EL (cell line): ENCODE measurements around the gene SIL1.
"Not testable (repeated sequence)": the region's sequence is repeated elsewhere in the genome, so short reads cannot be mapped to it uniquely, and the experiment has no call there.

ENCODE experiments used
- DNase-seq: peaks from one replicate; pipeline ENCODE4 v3.0.0-alpha.2; 2016

Gene SIL1

GRCh38 chr5:139197710-139198669 is at the start of gene SIL1:
Gene SIL1, minus strand, starts transcription at chr5:139198368. Its CDS starts 70,525 bp downstream, at chr5:139127843.
- peak; percentile 95 for DNase-seq

GRCh38 chr5:139246394-139246793 is 48.2 kb upstream of the SIL1 start:
- DNase-seq, result peak; percentile 84

GRCh38 chr5:139245637-139246339 is 47.6 kb upstream of the SIL1 start:
- DNase-seq, result peak; percentile 16

DNA sequence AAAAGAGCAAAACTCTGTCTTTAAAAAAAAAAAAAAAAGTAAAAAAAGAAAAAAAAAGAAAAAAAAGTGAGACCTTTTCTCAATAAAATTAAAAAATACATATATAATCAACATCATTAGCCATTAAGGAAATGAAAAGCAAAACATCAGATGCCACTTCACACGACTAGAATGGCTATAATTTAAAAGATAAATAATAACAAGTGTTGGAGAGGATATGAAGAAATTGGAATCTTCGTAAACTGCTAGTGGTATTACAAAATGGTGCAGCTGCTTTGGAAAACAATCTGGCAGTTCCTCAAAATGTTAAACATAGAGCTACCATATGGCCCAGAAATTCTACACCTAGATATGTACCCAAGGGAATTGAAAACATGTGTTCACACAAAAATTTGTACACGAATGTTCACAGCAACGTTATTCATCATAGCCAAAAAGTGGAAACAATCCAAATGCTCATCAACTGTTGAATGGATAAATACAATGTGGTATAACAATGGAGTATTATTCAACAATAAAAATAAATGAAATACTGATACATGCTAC is 45.3 kb upstream of the SIL1 start:
- no peak for DNase-seq

- no peak for DNase-seq
Measured at GRCh38 chr5:139241139-139241538, 43.0 kb upstream of the SIL1 start.

GRCh38 chr5:139236479-139236878 is 38.3 kb upstream of the SIL1 start:
- DNase-seq, result no peak

GRCh38 chr5:139232147-139232724 is 34.1 kb upstream of the SIL1 start:
- DNase-seq, result no peak

- no peak for DNase-seq
Measured at GRCh38 chr5:139228201-139228803, 30.1 kb upstream of the SIL1 start.

DNA sequence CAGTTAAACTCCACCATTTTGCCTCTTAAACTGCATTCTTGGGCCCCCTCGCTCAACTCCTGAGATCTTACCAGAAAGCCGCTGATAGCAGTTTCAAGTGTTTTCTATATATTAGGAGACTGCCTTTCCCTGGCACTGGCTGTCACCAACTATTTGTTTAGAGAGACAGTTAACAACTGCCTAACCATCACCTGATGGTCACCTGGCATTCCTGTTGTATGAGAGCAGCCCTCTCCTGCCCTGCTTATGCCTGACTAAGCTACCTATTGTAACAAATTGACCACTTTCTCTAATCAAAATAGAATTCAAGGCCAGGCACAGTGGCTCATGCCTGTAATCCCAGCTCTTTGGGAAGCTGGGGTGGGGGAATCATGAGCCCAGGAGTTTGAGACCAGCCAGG is 28.0 kb upstream of the SIL1 start:
- no peak for DNase-seq

DNA sequence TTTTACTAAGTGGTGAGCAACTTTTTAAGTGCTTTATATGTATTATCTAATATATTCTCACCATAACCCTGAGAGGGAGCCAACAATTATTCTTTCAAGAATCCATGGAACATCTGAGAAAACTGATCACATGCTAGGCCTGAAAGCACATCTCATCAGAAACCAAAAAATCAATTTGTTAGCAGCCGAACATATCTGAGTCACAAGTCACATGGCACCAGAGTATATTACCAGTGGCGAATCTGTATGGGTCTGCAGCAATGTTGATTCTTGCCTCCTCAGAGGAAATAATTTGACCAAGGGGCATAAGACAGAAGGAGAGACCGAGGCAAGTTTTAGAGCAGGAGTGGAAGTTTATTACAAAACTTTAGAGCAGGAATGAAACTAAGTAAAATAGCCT is 25.3 kb upstream of the SIL1 start:
- no peak for DNase-seq

- DNase-seq, result no peak
Measured at GRCh38 chr5:139222346-139222745, 24.2 kb upstream of the SIL1 start.

GRCh38 chr5:139218038-139218437 is 19.9 kb upstream of the SIL1 start:
- DNase-seq, result not testable (repeated sequence)

GRCh38 chr5:139215107-139215975 is 17.2 kb upstream of the SIL1 start:
- no peak for DNase-seq

DNA sequence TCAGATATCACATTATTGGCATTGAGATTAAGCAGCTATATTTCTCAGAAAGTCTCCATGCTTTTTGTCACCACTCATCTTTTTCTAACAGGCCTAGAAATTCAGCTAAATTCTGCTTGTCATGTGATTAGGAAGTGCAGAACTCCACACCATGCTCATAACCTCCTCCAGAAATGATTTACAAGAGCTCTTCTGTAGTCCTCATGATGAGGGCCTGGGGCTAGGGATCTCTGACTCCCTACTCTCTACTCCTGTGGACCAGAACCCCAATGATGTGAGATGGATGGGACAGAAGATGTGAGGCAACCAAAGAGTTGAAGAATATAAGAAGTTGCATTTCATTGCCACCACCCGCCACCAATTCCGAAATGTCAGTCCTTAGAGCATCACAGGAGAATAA is 16.5 kb upstream of the SIL1 start:
- no peak for DNase-seq

GRCh38 chr5:139212906-139213305 is 14.7 kb upstream of the SIL1 start:
- DNase-seq, result no peak

DNA sequence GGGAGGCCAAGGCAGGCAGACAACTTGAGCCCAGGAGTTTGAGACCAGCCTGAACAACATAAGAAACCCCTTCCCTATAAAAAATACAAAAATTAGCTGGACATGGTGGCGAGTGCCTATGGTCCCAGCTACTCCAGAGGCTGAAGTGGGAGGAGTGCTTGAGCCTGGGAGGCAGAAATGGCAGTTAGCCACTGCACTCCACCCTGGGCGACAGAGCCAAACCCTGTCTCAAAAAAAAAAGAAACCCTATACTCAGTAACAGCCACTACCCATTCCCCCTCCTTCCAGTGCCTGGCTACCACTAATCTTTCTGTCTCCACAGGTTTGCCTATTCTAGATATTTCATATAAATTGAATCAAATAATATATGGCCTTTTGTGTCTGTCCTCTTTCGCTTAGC is 14.3 kb upstream of the SIL1 start:
- no peak for DNase-seq

DNA sequence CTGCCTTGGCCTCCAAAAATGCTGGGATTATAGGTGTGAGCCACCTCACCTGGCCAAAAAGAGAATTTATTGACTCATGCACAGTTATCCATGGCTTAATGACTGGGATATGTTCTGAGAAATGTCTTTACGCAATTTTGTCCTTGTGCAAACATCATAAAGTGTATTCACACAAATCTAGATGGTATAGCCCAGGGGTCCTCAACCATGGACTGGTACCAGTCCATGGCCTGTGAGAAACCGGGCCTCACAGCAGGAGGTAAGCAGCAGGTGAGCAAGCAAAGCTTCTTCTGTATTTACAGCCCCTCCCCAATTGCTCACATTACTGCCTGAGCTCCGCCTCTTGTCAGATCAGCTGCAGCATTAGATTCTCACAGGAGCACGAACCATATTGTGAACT is 12.4 kb upstream of the SIL1 start:
- no peak for DNase-seq

- DNase-seq, result no peak
Measured at GRCh38 chr5:139207297-139208000, 9.3 kb upstream of the SIL1 start.

- no peak for DNase-seq
Measured at GRCh38 chr5:139205586-139205985, 7.4 kb upstream of the SIL1 start.

DNA sequence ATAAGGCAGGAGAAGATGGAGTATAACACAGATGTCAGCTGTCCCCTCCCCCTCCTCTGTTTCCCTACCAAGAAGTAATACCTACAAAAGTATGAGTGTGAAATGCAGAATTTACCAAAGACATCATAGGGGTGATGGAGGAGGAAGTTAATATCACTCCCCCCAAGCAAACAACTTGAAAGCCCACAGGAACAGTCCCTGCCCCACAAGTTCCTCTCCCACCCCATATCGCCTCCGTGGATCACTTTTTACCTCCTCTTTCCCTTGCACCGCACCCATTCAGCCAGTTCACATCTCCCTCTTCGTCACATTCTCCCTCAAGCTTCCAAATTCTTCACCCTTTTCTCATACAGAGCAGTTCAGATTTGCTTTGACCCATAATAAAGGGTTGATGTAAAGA is 7.0 kb upstream of the SIL1 start:
- DNase-seq, result no peak

DNA sequence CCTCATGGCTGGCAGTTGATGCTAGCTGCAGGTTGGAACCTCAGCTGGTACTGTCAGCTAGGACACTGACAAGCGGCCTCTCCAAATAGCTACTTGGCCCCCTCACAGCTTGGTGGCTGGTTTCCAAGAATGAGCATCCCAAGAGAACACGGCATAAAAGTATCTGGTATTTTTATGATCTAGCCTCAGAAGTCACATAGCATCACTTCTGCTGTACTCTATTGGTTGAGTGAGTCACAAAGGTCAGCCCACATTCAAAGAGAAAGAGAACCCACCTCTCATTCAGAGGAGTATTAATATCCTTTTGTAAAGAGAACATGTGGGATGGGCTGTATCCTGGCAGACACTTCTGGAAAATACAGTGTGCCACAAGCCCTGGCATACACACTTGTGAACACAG is 6.0 kb upstream of the SIL1 start:
- DNase-seq, result peak; percentile 42
